Urothelium cell line (cell line): ENCODE data around the gene TMPRSS9.

ENCODE experiments used
- DNase-seq: peaks from one replicate; pipeline ENCODE4 v3.0.0; 2011; ENCODE audit warnings: low spot score, mixed read lengths
- FAIRE-seq: peaks from 2 replicates; lab custom pipeline; 2011; peaks lifted over from hg19 to GRCh38; lab: Jason Lieb, UNC

Gene TMPRSS9

DNA sequence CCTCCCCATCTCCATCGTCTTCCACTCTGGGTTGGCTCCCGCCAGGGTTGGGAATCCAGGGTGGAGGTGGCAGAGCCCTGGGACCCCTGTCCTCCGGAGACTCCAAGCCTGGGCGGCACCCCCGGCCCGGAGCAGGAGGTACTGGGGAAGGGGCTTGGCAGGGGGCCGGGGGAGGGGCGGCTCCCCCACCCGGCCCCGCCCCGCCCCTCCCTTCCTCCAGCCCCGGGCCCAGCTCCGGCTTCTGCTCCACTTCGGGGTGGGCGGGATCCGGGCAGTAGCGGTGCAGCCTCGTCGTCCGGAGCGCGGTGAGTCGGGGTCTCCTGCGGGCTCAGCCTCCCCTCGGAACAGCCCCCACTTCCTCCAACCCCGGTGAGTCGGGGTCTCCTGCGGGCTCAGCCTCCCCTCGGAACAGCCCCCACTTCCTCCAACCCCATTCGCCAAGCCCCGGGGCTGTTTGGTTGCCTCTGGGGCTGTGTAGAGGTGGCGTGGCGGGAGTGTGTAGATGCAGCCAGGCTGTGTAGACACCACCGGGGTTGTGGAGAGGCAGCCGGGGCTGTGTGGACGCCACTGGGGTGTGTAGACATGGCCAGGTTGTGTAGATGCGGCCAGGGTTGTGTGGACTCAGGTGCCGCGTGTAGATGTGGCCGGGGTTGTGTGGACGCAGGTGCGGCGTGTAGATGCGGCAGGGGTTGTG is at the start of gene TMPRSS9:
Gene TMPRSS9 (plus strand): TSS at position 274 of the 694 bp plus-strand sequence. CDS start 29,521 bp downstream, outside the sequence.
- no peak for FAIRE-seq
- DNase-seq, result no peak

DNA sequence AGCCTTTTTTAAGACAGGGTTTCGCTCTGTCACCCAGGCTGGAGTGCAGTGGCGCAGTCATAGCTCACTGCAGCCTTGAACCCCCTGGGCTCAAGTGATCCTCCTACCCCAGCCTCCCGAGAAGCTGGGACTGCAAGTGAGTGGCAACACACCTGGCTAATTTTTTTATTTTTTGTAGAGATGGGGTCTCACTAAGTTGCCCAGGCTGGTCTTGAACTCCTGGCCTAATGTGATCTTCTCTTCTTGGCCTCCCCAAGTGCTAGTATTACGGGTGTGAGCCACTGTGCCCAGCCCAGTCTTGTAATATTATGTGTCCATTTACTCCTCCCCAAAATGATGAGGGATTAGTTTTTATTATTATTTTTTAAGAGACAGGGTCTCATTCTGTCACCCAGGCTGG is 49.0 kb upstream of the TMPRSS9 start:
- DNase-seq (no peak), FAIRE-seq (no peak)

DNA sequence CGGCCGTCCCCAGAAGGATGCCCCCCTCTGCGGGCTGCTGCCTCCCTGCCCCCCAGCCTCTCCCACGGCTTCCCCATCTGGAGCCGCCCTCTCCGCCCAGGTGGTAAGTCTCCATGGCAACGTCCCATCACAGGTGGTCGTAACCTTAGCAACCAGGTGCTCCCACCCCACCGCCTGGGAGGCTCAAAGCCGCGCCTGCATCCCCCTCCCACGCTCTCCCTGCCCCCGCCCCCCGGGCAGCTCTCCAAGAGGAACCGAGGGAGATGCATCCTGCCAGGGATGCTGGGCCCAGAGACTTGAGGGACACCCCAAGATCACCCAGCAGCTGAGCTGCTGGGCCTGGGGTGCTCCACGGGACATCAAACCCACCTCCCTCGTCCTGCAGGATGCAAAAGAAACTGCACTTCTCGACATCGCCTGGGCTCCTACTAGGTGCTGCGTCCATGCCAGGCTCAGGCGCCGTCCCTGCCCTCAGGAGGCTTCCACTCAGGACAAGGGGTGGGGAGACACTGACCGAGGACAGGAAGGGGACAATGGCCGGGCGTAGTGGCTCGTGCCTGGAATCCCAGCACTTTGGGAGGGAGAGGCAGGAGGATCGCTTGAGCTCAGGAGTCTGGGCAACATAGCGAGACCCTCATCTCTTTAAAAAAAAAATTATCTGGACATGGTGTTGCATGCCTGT is 47.1 kb upstream of the TMPRSS9 start:
- DNase-seq (no peak), FAIRE-seq (no peak)

DNA sequence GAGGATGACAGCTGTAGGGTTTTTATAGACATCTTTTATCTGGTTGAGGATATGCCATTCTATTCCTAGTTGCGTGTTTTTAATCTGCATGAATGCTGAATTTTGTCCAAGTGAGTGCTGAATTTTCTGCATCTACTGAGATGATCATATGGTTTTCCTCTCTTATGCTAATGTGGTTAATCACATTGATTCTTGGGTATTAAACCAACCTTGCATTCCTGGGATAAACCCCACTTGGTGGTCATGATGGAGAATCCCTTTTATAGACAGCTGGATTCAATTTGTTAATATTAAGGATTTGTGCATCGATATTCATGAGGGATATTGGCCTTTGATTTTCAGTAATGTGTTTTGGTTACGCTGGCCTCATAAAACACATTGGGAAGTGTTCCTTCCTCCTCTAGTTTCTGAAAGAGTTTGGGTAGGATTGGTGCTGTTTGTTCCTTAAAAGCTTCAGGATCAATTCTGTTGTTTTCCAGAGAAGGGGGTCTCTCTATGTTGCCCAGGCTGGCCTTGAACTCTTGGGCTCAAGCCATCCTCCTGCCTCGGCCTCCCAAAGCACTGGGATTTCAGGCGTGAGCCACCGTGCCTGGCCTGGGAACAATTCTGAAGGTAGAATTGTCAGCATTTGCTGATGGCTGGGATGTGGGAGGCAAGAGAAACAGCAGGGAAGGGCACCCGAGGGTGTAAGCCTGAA is 44.8 kb upstream of the TMPRSS9 start:
- DNase-seq, result no peak
- FAIRE-seq, result no peak

DNA sequence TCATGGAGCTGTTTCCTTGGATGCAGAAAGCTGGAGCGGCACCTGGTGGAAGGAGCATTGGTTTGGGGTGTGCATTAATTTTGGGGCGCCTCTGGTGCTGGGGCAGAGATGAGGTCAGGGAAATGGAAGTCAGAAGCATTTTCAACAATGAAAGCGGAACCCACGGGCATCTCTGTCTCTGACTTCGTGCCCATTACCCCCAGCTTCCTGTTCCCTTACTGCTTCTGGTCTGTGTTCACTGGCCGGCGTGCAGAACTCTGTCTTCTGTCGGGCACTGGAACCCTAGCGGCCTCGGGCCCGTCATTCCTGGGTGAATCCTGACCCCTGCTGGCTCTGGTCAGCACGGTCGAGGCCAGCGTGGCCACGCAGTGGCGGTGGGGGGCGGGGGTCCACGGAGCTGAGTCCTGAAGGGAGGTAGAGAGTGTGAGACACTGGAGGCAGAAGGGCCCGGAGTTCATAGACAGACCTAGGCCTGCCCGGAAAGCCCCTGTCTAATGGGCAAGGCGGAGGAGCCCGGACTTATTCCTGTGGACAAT is 44.2 kb upstream of the TMPRSS9 start:
- FAIRE-seq (no peak), DNase-seq (no peak)

DNA sequence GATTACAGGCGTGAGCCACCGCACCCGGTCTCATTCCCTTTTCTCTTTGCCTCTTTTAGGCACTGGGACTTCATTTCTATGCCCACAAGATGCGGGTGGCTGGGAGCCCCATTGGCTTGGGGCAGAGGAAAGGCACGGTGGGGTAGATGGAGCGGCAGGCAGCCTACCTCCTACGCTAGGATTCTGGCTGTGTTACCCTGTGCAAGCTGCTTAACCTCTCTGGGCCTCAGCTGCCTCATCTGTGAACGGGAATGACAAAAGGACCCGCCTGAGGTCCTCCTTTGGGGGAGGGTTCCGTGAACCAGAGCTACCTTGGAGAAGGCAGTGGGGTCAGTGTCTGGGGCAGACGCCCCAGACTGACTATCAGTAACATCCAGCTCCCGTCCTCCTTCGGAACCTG is 42.8 kb upstream of the TMPRSS9 start:
- DNase-seq (no peak), FAIRE-seq (no peak)

DNA sequence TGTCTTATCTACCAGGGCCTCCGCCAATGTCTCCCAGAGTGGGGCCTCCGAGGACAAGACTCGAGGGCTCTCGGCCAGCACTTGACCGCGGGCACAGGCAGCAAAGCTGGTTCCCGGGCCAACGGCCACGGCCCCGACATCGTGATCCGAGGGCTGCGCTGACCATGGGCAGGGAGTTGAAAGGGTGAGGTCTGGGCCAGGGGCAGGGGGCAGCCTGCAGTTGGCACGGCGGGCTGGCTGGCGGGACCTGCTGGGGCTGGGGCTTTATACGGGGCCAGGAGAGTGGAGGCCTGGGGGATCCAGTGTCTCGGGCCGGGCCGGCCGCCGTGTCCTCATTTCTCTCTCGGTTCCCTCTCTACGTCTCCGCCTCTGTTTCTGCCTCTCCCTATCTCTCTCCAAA is 42.3 kb upstream of the TMPRSS9 start:
- no peak for DNase-seq
- FAIRE-seq, result no peak

DNA sequence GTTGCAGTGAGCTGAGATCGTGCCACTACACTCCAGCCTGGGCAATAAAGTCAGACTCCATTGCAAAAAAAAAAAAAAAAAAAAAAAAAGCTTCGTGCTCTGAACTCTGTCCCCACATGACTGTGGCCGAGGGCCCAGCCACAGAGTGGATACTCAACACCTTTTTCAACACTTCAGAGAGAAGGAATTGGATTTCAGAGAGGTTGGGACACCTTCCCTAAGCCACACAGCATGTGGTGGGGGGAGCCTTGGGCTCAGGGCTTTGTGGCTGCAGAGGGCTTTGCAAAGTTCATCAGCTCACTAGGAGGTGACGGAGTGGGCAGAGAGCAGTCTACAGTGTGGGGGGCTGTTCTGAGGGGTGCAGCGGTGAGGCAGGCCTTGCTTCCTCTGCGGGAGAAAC is 41.1 kb upstream of the TMPRSS9 start:
- no peak for DNase-seq
- no peak for FAIRE-seq

DNA sequence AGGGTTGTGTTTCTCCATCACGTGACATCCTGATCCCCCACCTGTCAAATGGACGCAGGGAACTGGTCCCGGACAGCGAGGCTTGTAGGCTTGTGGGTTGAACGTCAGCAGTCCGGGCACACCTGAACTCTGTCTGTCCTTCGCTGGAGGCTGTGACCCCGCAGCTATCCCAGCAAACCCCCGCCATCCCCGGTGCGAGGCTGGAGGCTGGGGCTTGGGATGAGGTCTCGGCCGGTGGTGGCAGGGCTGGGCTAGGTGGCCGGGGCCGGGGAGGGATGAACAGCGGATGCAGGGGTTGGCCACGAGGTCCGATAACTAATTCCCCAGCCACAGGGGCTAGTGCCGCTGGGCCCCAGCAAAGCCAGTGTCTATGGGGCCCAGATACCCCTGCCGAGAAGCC is 40.5 kb upstream of the TMPRSS9 start:
- FAIRE-seq (no peak), DNase-seq (no peak)

DNA sequence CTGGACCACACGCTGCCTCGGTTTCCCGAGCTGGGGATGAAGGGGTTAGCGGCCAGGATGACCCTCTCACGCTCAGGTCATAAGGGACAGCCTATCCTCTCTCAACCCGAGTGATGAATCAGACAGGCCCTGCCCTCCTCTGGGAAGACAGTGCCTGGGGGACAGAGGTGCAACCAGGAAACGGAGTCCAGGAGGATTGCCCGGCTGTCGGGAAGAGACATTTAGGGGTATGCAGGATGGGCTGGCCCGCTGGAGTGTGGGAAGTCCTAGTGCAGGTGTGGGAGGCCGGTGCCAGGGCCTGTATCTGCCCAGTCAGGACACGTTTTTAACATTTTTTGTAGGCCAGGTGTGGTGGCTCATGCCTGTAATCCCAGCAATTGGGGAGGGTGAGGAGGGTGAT is 40.0 kb upstream of the TMPRSS9 start:
- FAIRE-seq, result no peak
- no peak for DNase-seq

DNA sequence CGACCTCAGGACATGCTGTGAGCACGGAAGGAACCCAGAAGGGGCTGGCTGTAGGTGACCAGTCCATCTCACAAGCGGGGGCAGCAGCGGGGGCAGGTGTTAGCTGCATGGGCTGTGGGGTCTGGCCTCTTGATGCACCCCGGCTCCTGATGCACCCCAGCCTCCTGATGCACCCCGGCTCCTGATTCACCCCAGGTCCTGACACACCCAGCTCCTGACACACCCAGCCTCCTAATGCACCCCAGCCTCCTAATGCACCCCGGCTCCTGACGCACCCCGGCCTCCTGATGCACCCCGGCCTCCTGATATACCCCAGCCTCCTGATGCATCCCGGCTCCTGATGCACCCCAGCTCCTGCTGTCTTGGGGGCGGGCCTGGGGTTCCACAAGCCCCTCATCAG is 39.1 kb upstream of the TMPRSS9 start:
- no peak for DNase-seq
- no peak for FAIRE-seq

DNA sequence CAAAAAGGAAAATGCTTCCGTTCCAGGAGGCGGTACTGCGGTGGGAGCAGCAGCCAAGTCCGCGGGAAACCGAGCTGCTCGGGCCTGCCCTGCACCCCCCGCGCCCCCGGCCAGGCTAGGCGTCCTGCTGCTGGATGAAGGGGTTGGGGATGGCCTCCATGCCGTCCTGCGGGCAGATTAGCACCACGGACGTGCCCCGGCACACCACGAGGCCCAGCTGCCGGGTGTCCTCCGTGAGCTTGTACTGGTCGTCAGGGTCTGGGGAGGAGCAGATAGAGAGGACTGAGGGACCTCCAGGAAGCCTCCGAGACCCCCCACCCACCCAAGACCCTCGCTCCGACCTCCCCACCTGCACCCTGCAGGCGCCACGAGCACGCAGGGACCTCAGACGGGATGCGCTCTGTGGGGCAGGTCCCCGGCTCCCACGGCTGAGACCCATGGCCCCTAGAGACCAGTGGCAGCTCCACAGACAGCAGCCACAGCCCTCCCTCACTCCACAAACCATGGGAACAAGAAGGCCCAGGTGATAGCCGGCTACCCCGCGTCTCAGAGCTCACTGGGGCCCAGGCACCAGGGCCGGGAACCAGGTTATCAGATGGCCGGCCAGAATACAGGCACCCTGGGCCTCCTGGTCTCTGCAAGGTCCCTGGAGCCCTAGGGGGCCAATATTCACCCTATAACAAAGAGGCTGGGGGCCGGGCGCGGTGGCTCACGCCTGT is 38.3 kb upstream of the TMPRSS9 start:
- FAIRE-seq, result no peak
- no peak for DNase-seq

DNA sequence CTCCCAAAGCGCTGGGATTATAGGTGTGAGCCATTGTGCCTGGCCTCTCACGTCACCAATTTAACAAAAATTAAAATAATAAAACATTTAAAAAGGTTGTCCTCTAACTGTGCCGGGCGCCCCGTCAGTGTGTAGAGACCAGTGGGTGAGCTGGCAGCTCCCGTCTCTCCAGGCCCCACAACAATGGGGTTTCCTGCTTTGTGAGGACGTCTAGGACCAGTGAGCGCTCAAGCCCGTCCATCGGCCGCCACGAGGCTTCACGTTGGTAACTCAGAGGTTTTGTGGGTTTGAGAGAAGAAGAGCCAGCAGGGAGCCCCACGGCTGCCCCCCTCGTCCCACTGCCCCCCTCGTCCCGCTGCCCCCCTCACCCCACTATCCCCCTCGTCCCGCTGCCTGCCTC is 36.4 kb upstream of the TMPRSS9 start:
- FAIRE-seq, result no peak
- DNase-seq, result no peak

DNA sequence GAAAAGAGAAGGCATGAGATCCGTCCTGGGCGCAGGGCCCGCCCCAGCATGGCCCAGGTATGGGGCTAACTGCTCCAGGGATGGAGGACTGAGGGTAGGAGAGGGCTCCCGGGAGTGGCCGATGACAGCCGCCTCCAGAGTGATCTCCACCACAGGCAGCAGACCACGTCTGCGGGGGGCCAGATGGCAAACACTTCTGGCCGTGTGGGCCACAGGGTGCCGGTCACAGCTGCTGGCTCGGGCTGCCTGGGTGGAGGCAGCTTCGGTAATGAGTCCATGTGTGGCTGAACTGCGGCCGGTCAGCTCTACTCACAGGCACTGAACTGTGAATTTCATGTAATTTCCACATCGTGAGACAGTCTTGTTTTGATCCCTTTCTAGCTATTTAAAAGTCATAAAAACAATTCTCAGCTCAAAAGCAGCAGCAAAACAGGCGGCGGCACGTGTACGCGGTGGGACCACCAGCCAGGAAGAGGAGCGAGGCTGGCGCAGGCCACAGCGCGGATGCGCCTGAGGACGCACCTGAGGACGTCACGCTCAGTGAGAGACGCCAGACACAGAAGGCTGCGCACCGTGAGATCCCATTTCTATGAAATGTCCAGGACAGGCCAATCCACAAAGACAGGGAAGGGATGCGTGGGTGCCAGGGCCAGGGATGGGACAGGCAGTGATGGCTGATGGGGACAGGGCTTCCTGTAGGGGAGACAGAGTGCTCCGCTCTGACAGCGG is 35.7 kb upstream of the TMPRSS9 start:
- no peak for DNase-seq
- no peak for FAIRE-seq

DNA sequence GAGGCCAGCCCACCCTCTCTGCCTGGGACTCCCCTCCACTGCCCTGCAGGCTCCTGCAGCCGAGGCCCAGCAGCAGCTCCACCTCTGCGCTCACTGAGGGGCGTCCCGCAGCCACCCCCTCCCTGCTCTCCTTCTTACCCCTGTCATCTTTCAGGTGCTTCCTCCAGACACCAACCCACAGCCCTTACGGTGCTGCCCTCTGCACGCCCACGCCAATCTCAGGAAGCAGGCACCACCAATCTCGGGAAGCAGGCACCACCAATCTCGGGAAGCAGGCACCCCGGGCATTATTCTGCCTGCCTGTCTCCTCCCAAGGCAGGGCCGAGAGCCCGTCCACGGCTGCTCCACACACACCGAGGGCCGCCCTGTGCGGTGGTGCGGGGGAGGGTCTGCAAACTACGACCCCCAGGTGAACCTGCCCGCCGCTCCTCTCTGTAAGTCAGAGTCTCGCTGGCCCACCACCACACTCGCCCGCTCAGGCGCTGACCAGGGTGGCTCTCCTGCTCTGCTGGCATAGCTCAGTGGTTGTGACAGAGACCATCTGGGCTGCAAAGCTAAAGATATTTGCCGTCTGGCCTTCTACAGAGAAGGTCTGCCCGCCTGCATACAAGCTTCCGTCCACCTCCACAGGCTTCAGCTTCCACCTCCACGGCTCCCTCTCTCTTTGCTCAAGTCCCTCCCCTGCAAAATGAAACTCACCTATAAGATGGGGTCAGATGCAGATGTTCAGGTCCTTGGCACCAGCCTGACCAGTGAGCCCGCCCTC is 34.6 kb upstream of the TMPRSS9 start:
- FAIRE-seq (no peak), DNase-seq (no peak)

DNA sequence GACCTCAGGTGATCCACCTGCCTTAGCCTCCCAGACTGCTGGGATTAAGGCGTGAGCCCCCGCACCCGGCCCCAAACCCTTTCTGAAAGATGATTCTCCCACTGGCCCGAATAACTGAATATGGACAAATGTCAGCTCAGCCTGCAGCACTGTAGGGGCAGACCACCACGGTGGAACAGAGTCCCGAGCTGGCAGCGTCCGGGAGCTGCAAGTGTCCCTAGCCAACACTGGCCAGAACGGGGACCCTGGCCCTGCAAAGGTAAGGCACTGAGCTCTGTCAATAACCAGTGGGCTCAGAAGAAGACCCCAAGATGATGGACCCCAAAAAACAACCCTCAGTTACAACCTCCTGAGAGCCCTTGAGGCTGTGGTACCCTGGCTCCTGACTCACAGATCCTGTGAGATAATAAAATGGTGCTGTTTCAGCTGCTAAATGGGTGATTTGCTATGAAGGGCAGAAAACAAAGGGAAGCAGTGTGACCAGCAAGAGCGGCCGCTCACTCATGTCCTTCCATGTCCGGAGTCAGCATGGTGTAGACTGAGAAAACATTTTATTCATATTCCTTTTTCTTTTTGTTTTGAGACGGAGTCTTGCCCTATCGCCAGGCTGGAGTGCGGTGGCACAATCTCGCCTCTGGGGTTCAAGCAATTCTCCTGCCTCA is 33.2 kb upstream of the TMPRSS9 start:
- DNase-seq, result no peak
- no peak for FAIRE-seq

DNA sequence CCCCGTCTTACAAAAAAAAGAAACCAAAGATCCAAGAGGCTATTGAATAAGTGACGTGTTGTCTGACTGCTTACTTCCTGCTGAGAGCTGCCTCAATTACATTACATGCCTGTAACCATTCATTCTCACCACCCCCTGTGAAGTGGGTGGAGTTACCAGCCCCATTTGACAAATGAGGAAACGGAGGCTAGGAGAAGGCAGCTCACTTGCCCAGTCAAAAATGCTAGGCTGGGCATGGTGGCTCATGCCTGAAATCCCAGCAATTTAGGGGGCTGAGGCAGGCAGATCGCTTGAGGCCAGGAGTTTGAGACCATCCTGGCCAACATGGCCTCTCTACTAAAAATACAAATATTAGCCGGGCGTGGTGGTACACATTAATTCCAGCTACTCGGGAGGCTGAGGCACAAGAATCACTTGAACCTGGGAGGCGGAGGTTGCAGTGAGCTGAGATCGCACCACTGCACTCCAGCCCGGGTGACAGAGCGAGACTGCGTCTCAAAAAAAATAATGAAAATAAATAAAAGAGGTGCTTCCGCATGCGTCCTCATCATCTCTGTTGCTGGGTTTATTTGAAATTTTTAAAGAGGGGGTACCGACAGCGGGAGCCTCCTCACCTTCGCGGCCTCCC is 32.2 kb upstream of the TMPRSS9 start:
- FAIRE-seq (no peak), DNase-seq (no peak)

DNA sequence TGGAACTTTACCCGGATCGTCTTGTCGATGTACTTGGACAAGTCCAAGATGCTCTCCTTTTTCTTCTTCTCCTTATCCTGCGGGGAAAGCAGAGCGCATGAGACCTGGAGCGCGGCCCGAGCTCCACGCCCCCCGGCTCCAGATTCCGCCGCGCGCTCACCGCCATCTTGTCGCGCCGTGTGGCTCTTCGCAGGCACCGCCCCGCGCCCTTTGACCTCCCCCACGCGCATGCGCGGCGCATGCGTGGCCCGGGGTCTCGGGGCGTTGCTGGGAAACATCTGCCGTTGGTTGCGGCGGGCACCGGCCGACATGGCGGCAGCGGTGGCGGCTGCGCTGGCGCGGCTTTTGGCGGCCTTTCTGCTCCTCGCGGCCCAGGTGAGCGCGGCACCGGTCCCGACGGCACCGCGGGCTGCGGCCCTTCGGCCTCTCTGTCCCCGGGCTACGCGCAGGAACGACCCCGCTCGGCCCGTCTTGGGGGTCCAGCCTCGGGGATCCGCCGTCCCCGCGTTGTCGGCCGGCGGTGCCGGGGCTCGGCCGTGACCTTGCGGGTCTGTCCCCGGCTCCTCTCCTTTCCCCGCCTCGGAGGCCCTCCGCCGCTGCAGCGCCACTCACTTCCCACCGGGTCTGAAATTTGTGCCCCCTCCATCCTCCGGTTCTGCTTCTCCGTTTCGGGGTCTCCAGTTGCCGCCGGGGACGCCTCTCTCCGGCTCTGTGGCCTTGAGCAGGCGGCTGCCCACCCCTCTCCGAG is 31.5 kb upstream of the TMPRSS9 start, which contains the start of the genes LSM7 and SPPL2B:
Gene LSM7 (minus strand): TSS at position 186 of the 748 bp plus-strand sequence. CDS start 20 bp downstream, at position 166.
Gene SPPL2B (plus strand): TSS at position 284 of the 748 bp plus-strand sequence. CDS start 26 bp downstream, at position 310.
- FAIRE-seq, result no peak
- DNase-seq, result peak; percentile 95
